HEK293 (cell line): ENCODE measurements around the gene IFNGR1.

ENCODE experiments used
- CTCF ChIA-PET: fragments of 350-600 bp; formaldehyde crosslinking; extraction: SDS; loops from one replicate; lab custom pipeline; 2021; ENCODE audit warnings: antibody characterized with exemption; lab: Yijun Ruan, JAX
- POLR2A ChIA-PET: fragments of 300-600 bp; formaldehyde crosslinking; extraction: SDS; loops from one replicate; lab custom pipeline; 2020; ENCODE audit warnings: antibody characterized with exemption, inconsistent platforms; lab: Yijun Ruan, JAX
- H3K27ac ChIP-seq: fragments of 200-500 bp; sonication (Bioruptor generic); 2 replicates; pipeline ENCODE4 v1.5.1; 2014; ENCODE audit warnings: low read depth, low read length, control low read depth, inconsistent platforms; ENCODE audit errors: extremely low read depth
- H3K36me3 ChIP-seq, 2 experiments: fragments of 200-500 bp in 1 of 2; sonication (Bioruptor generic) in 1 of 2; 1 replicate in 1 of 2; 2 replicates in 1 of 2; pipeline ENCODE4 v1.5.1; 2014 to 2017; ENCODE audit warnings: inconsistent platforms in 2 of 2, low read length in 2 of 2; ENCODE audit not compliant: control insufficient read depth in 2 of 2, insufficient read depth in 1 of 2
- H3K4me1 ChIP-seq: fragments of 200-500 bp; sonication (Bioruptor generic); 2 replicates; pipeline ENCODE4 v1.5.1; 2014; ENCODE audit warnings: mild to moderate bottlenecking, low read length, inconsistent platforms; ENCODE audit not compliant: control insufficient read depth, insufficient read depth
- H3K4me3 ChIP-seq: 2 replicates; pipeline ENCODE4 v1.5.1; 2011; ENCODE audit warnings: low read depth, mild to moderate bottlenecking, control low read depth, low read length, moderate library complexity
- H3K9me3 ChIP-seq: fragments of 200-500 bp; sonication (Bioruptor generic); 2 replicates; pipeline ENCODE4 v1.5.1; 2014; ENCODE audit warnings: low read depth, low read length, inconsistent platforms; ENCODE audit not compliant: control insufficient read depth, insufficient read depth
- GFI1B ChIP-seq: fragments of 450-650 bp; formaldehyde crosslinking; IDR thresholded peaks from 2 replicates; pipeline ENCODE4 v1.5.1; 2016; ENCODE audit warnings: missing biosample characterization, missing genetic modification characterization
- HOXD13 ChIP-seq: sonication (generic); formaldehyde crosslinking; IDR thresholded peaks from 2 replicates; pipeline ENCODE4 v1.8.0; 2022; ENCODE audit warnings: missing genetic modification reagents, borderline replicate concordance
- REST ChIP-seq: fragments of 450-650 bp; formaldehyde crosslinking; IDR thresholded peaks from 2 replicates; pipeline ENCODE4 v1.5.1; 2016; ENCODE audit warnings: missing biosample characterization, missing genetic modification characterization
- SP2 ChIP-seq: fragments of 450-650 bp; formaldehyde crosslinking; IDR thresholded peaks from 2 replicates; pipeline ENCODE4 v1.5.1; 2016; ENCODE audit warnings: missing biosample characterization, missing genetic modification characterization
- ZBTB1 ChIP-seq: fragments of 450-650 bp; formaldehyde crosslinking; IDR thresholded peaks from 2 replicates; pipeline ENCODE4 v1.5.1; 2016; ENCODE audit warnings: missing biosample characterization, missing genetic modification characterization
- ZBTB6 ChIP-seq: fragments of 450-650 bp; formaldehyde crosslinking; IDR thresholded peaks from 2 replicates; pipeline ENCODE4 v1.5.1; 2017; ENCODE audit warnings: missing biosample characterization, missing genetic modification characterization
- ZBTB7A ChIP-seq: fragments of 450-650 bp; formaldehyde crosslinking; IDR thresholded peaks from 2 replicates; pipeline ENCODE4 v1.5.1; 2016; ENCODE audit warnings: low read depth, missing biosample characterization, missing genetic modification characterization
- ZFP37 ChIP-seq: fragments of 450-650 bp; formaldehyde crosslinking; IDR thresholded peaks from 2 replicates; pipeline ENCODE4 v1.5.1; 2016; ENCODE audit warnings: missing biosample characterization, missing genetic modification characterization
- ZNF16 ChIP-seq: fragments of 450-650 bp; formaldehyde crosslinking; IDR thresholded peaks from 2 replicates; pipeline ENCODE4 v1.5.1; 2016; ENCODE audit warnings: low read depth, missing biosample characterization, missing genetic modification characterization
- ZNF184 ChIP-seq: fragments of 450-650 bp; IDR thresholded peaks from 2 replicates; pipeline ENCODE4 v1.5.1; 2018; ENCODE audit warnings: missing biosample characterization, mild to moderate bottlenecking, missing genetic modification characterization
- ZNF24 ChIP-seq: fragments of 450-650 bp; formaldehyde crosslinking; IDR thresholded peaks from 2 replicates; pipeline ENCODE4 v1.5.1; 2016; ENCODE audit warnings: missing biosample characterization, missing genetic modification characterization
- ZNF280D ChIP-seq: fragments of 450-650 bp; formaldehyde crosslinking; IDR thresholded peaks from 2 replicates; pipeline ENCODE4 v1.5.1; 2016; ENCODE audit warnings: missing biosample characterization, missing genetic modification characterization
- ZNF394 ChIP-seq: fragments of 450-650 bp; formaldehyde crosslinking; IDR thresholded peaks from 2 replicates; pipeline ENCODE4 v1.5.1; 2016; ENCODE audit warnings: missing biosample characterization, missing genetic modification characterization, mild to moderate bottlenecking, moderate library complexity, borderline replicate concordance
- ZNF433 ChIP-seq: fragments of 450-650 bp; formaldehyde crosslinking; IDR thresholded peaks from 2 replicates; pipeline ENCODE4 v1.5.1; 2016; ENCODE audit warnings: missing biosample characterization, missing genetic modification characterization, low read depth
- ZNF677 ChIP-seq: fragments of 450-650 bp; IDR thresholded peaks from 2 replicates; pipeline ENCODE4 v1.5.0; 2018; ENCODE audit warnings: missing biosample characterization, mild to moderate bottlenecking, missing genetic modification characterization, moderate library complexity
- ZNF701 ChIP-seq: fragments of 450-650 bp; formaldehyde crosslinking; IDR thresholded peaks from 2 replicates; pipeline ENCODE4 v1.5.1; 2016; ENCODE audit warnings: missing biosample characterization, missing genetic modification characterization
- ZNF76 ChIP-seq: fragments of 450-650 bp; formaldehyde crosslinking; IDR thresholded peaks from 2 replicates; pipeline ENCODE4; 2016; ENCODE audit warnings: low read depth, missing biosample characterization, missing genetic modification characterization, borderline replicate concordance
- ZNF768 ChIP-seq: fragments of 450-650 bp; formaldehyde crosslinking; IDR thresholded peaks from 2 replicates; pipeline ENCODE4 v1.5.1; 2018; ENCODE audit warnings: missing biosample characterization, mild to moderate bottlenecking, missing genetic modification characterization
- ZNF843 ChIP-seq: fragments of 450-650 bp; formaldehyde crosslinking; IDR thresholded peaks from 2 replicates; pipeline ENCODE4 v1.5.1; 2016; ENCODE audit warnings: missing biosample characterization, missing genetic modification characterization

The IFNGR1 gene

GRCh38 chr6:137246164-137246563 is 27.0 kb upstream of the IFNGR1 start (continued):
- TF ChIP-seq REST (tag by site-specific recombination), result no peak
- no peak for TF ChIP-seq ZNF768
- no peak for TF ChIP-seq ZBTB7A
- TF ChIP-seq GFI1B (tag by site-specific recombination), result no peak
- TF ChIP-seq ZNF16 (tag by site-specific recombination), result no peak
- no peak for TF ChIP-seq ZNF24 (tag by site-specific recombination)
- TF ChIP-seq ZNF433 (tag by site-specific recombination), result no peak
- TF ChIP-seq HOXD13 (CRISPR knock-in tag), result no peak
- TF ChIP-seq, all 188 proteins: peak for 0

GRCh38 chr6:137241481-137242038 is 22.4 kb upstream of the IFNGR1 start:
- Histone ChIP-seq H3K9me3 (no peaks in the 10 kb centered on the region), H3K4me1 (no peaks in the 10 kb centered on the region), H3K27ac (no peak overlapping the region), H3K36me3 (no peaks in the 10 kb centered on the region), H3K4me3 (no peak overlapping the region)
- CTCF ChIA-PET, result interaction anchor here (0.6 to 1.0 kb wide), 2 partner anchors 184 to 202 kb away, joined by 3 to 4 read pairs; no protein-coding TSS in a partner anchor
- POLR2A ChIA-PET, result interaction anchor here (0.6 kb wide), 1 partner anchor 20 kb away, joined by 4 read pairs; no protein-coding TSS in a partner anchor
- no peak for TF ChIP-seq ZNF184 (tag by site-specific recombination)
- TF ChIP-seq ZNF280D (tag by site-specific recombination), result no peak
- TF ChIP-seq ZNF701 (tag by site-specific recombination), result no peak
- TF ChIP-seq ZBTB6 (tag by site-specific recombination), result no peak

- TF ChIP-seq ZFP37 (no peak), ZNF76 (tag by site-specific recombination) (no peak), ZNF677 (no peak), ZBTB1 (tag by site-specific recombination) (no peak), ZNF843 (no peak), ZNF394 (no peak), SP2 (tag by site-specific recombination) (no peak)
- H3K9me3 ChIP-seq, result no peaks in the 10 kb centered on the region
- no peak overlapping the region for H3K27ac ChIP-seq
- H3K36me3 ChIP-seq, result no peaks in the 10 kb centered on the region
- CTCF ChIA-PET, result interaction anchor here (0.6 kb wide), 1 partner anchor 163 kb away, joined by 3 read pairs; no protein-coding TSS in a partner anchor
- H3K4me3 ChIP-seq, result no peak overlapping the region
- POLR2A ChIA-PET, result no interaction called here
- H3K4me1 ChIP-seq, result no peaks in the 10 kb centered on the region
These were observed 21.0 kb upstream of the IFNGR1 start for GRCh38 chr6:137240168-137240567.
